ENCODE measurements around the gene NECAB3. TPM values are rescaled to one million over a fixed set of nuclear protein-coding genes. Genes with fewer than 3 reads are reported as not detected.

The NECAB3 gene
- total and polyA plus RNA-seq, 2 donors (not counting 1 experiment from before 2014, with no cell fraction given), result 8.5 to 11.8 TPM

- peak overlapping the region; percentile 81 for H3K4me3 Mint-ChIP-seq
- peaks cover 25 to 31% of the 10 kb centered on the region in 2 donors for H3K4me1 ChIP-seq (ENCODE audit: control insufficient read depth in 2 of 2, insufficient read depth in 2 of 2, low read length in 2 of 2)
- ATAC-seq (ENCODE audit: low read depth) (no peak), DNase-seq (no peak)
- peak overlapping the region; percentile 50 to 65 for H3K27ac ChIP-seq (ENCODE audit: low read length in 2 of 2)
- no peaks in the 10 kb centered on the region for H3K9me3 ChIP-seq (ENCODE audit: control extremely low read depth in 1 of 3, control insufficient read depth in 2 of 3, insufficient read depth in 1 of 3, low read length in 2 of 3)
- H3K4me3 ChIP-seq (ENCODE audit: control extremely low read depth in 1 of 5, extremely low read depth in 1 of 5, insufficient read depth in 1 of 5, low read depth in 2 of 5, low read length in 4 of 5), result no peak overlapping the region
- H3K4me1 Mint-ChIP-seq, result peaks cover 35% of the 10 kb centered on the region
- no peaks in the 10 kb centered on the region for H3K36me3 ChIP-seq (replicated peaks in 1 of 2; ENCODE audit: control extremely low read depth in 1 of 2, control insufficient read depth in 1 of 2, extremely low read depth in 1 of 2, insufficient read depth in 2 of 2, low read length in 1 of 2)
- TF ChIP-seq CTCF (IDR thresholded peaks at IDR 0.05), result no peak
- TF ChIP-seq EZH2 (IDR thresholded peaks at IDR 0.05; ENCODE audit: borderline replicate concordance, insufficient read depth, low read depth, low read length, poor library complexity, severe bottlenecking), result no peak
- peak overlapping the region; percentile 76 for H2AFZ ChIP-seq (ENCODE audit: insufficient read depth, low read depth, low read length, poor library complexity, severe bottlenecking)
- POLR2A ChIA-PET, result interaction anchor here (1.0 to 1.3 kb wide), 3 partner anchors 9 to 18 kb away, joined by 4 to 6 read pairs (median 5); partner anchors contain the start of gene ACTL10
- no peaks in the 10 kb centered on the region for H4K20me1 ChIP-seq (ENCODE audit: control insufficient read depth, insufficient read depth, low read length, poor library complexity, severe bottlenecking)
- WGBS (ENCODE audit: insufficient coverage), result 84% methylated on average over 5 of the region's 10 CpGs
- H3K9ac ChIP-seq (ENCODE audit: low read length), result no peak overlapping the region
- peak overlapping the region; percentile 96 for H3K4me2 ChIP-seq (replicated peaks; ENCODE audit: low read depth, low read length, poor library complexity, severe bottlenecking)
- CTCF ChIA-PET, result interaction anchor here (0.6 to 1.8 kb wide), 9 partner anchors 12 to 902 kb away, joined by 3 to 7 read pairs (median 4); partner anchors contain the start of gene ACTL10
- intact Hi-C loops (cut with micrococcal nuclease), result no loop called here
- H3K27ac Mint-ChIP-seq, result peak overlapping the region; percentile 84
- H3K27me3 Mint-ChIP-seq, result no peaks in the 10 kb centered on the region
- no peaks in the 10 kb centered on the region for H3K9me3 Mint-ChIP-seq (ENCODE audit: insufficient read depth)
- no peaks in the 10 kb centered on the region for H3K27me3 ChIP-seq (replicated peaks in 1 of 4; ENCODE audit: control extremely low read depth in 1 of 4, control insufficient read depth in 3 of 4, insufficient read depth in 4 of 4, low read length in 3 of 4)
- no peaks in the 10 kb centered on the region for H3K79me2 ChIP-seq (ENCODE audit: control insufficient read depth, insufficient read depth, low read length)
These were observed 10.5 kb upstream of the NECAB3 start for GRCh38 chr20:33684533-33685327.

Measured in B cell (primary cell).